Hepatocyte (in vitro differentiated cells): ENCODE measurements around the gene QDPR. TPM values are rescaled to one million over a fixed set of nuclear protein-coding genes. Genes with fewer than 3 reads are reported as not detected.

Source experiments
- DNase-seq: peaks from one replicate; pipeline ENCODE4 v3.0.0-alpha.2; 2016; ENCODE audit warnings: low spot score
- H2AFZ ChIP-seq: fragments of 200-600 bp; sonication (generic); 2 replicates; pipeline ENCODE4 v1.6.0; 2016; ENCODE audit warnings: antibody characterized with exemption, mild to moderate bottlenecking
- H3K27ac ChIP-seq: fragments of 200-600 bp; sonication (generic); 2 replicates; pipeline ENCODE4 v1.5.1; 2016; ENCODE audit warnings: mild to moderate bottlenecking
- H3K27me3 ChIP-seq: fragments of 200-600 bp; sonication (generic); 2 replicates; pipeline ENCODE4 v1.6.1; 2016
- H3K36me3 ChIP-seq: fragments of 200-600 bp; sonication (generic); replicated peaks from 2 replicates; pipeline ENCODE4 v1.5.1; 2016; ENCODE audit warnings: low read depth; ENCODE audit not compliant: insufficient read depth
- H3K4me1 ChIP-seq: fragments of 200-600 bp; sonication (generic); 2 replicates; pipeline ENCODE4 v1.5.1; 2016; ENCODE audit warnings: mild to moderate bottlenecking, moderate library complexity; ENCODE audit not compliant: insufficient read depth
- H3K4me2 ChIP-seq: fragments of 200-600 bp; sonication (generic); 2 replicates; pipeline ENCODE4 v1.6.0; 2016
- H3K4me3 ChIP-seq: fragments of 200-600 bp; sonication (generic); 2 replicates; pipeline ENCODE4 v1.5.1; 2016; ENCODE audit warnings: mild to moderate bottlenecking
- H3K79me2 ChIP-seq: fragments of 200-600 bp; sonication (generic); 2 replicates; pipeline ENCODE4 v1.6.0; 2017; ENCODE audit warnings: mild to moderate bottlenecking
- H3K9me2 ChIP-seq: fragments of 200-600 bp; sonication (generic); replicated peaks from 2 replicates; pipeline ENCODE4 v1.6.0; 2017; ENCODE audit warnings: mild to moderate bottlenecking; ENCODE audit not compliant: insufficient read depth
- H3K9me3 ChIP-seq: fragments of 200-600 bp; sonication (generic); 2 replicates; pipeline ENCODE4 v1.5.1; 2016; ENCODE audit warnings: low read depth, mild to moderate bottlenecking
- H4K20me1 ChIP-seq: fragments of 200-600 bp; sonication (generic); 2 replicates; pipeline ENCODE4 v1.6.0; 2016; ENCODE audit warnings: mild to moderate bottlenecking; ENCODE audit not compliant: insufficient read depth, poor library complexity, severe bottlenecking
- CTCF ChIP-seq: fragments of 200-600 bp; sonication (generic); IDR thresholded peaks from 2 replicates; pipeline ENCODE4 v1.5.1; 2016; ENCODE audit warnings: antibody characterized with exemption, mild to moderate bottlenecking; ENCODE audit not compliant: poor library complexity
- EZH2 ChIP-seq: fragments of 200-600 bp; sonication (generic); IDR thresholded peaks from 2 replicates; pipeline ENCODE4 v1.6.1; 2016; ENCODE audit warnings: antibody characterized with exemption, mild to moderate bottlenecking, borderline replicate concordance
- EZH2phosphoT487 ChIP-seq: fragments of 200-600 bp; sonication (generic); IDR thresholded peaks from one replicate; pipeline ENCODE4 v1.6.1; 2018; ENCODE audit warnings: antibody characterized with exemption, mild to moderate bottlenecking, low read depth, moderate library complexity; ENCODE audit not compliant: unreplicated experiment, severe bottlenecking
- WGBS: methylation state at CpG from one replicate; pipeline ENCODE4 v1.1.6; 2016; ENCODE audit warnings: low lambda C conversion rate; ENCODE audit errors: missing lambda C conversion rate; 5-methylcytosine and 5-hydroxymethylcytosine counted together
- polyA plus RNA-seq: library from polyadenylated mRNA; unstranded; fragments of >200 nt; fragmentation: Nextera tagmentation; extraction: Ambion mirVana; gene quantifications from 2 replicates; pipeline ENCODE4 v1.2.1, GENCODE V29; 2016
- total RNA-seq: library from RNA; depleted of rRNA; stranded (reverse); fragments of >200 nt; gene quantifications from 2 replicates; pipeline ENCODE4 v1.2.3, GENCODE V29; 2014

The QDPR gene
- total and polyA plus RNA-seq, 2 experiments from 2014 or later: 56.2 to 70.3 TPM

DNA sequence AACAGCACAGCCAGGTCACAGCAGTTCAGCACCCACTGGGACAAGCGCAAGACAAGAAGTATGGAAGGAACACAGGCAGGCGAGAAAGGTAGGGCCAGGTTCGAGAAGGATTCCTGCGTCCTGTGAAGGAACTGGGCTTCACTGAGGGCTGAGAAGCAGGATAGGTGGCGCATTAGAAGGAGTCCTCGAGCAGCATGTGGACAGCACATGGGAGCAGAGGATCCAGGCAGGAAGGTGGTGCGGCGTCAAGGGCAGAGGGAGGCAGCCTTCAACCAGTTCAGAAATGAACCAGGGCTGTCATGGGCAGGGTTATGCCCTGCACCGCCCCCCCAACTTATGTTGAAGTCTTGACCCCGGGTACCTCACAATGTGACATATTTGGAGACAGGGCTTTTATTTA is 34.3 kb upstream of the QDPR start:
- 88% methylated on average over 10 of the region's 10 CpGs for WGBS
- H3K4me3 ChIP-seq: no peak overlapping the region
- H3K27ac ChIP-seq: no peak overlapping the region
- H2AFZ ChIP-seq: no peak overlapping the region
- no peak for TF ChIP-seq CTCF
- TF ChIP-seq EZH2phosphoT487: no peak
- TF ChIP-seq EZH2: no peak
- H3K9me3 ChIP-seq: no peaks in the 10 kb centered on the region
- no peaks in the 10 kb centered on the region for H3K79me2 ChIP-seq
- no peaks in the 10 kb centered on the region for H3K27me3 ChIP-seq
- DNase-seq: no peak
- no peaks in the 10 kb centered on the region for H4K20me1 ChIP-seq
- no peaks in the 10 kb centered on the region for H3K36me3 ChIP-seq
- no peaks in the 10 kb centered on the region for H3K4me1 ChIP-seq
- no peak overlapping the region for H3K4me2 ChIP-seq
- H3K9me2 ChIP-seq: no peaks in the 10 kb centered on the region

- no peaks in the 10 kb centered on the region for H3K79me2 ChIP-seq
- H3K4me3 ChIP-seq: no peak overlapping the region
- H3K9me2 ChIP-seq: no peaks in the 10 kb centered on the region
- no peaks in the 10 kb centered on the region for H4K20me1 ChIP-seq
- no peaks in the 10 kb centered on the region for H3K27me3 ChIP-seq
- no peaks in the 10 kb centered on the region for H3K4me1 ChIP-seq
- TF ChIP-seq EZH2: no peak
- TF ChIP-seq EZH2phosphoT487: no peak
- TF ChIP-seq CTCF: no peak
- H2AFZ ChIP-seq: no peak overlapping the region
- no peak overlapping the region for H3K4me2 ChIP-seq
- no peaks in the 10 kb centered on the region for H3K9me3 ChIP-seq
- no peaks in the 10 kb centered on the region for H3K36me3 ChIP-seq
- DNase-seq: no peak
- no peak overlapping the region for H3K27ac ChIP-seq
- WGBS: 71% methylated on average over 11 of the region's 11 CpGs
These were observed 33.7 kb upstream of the QDPR start for GRCh38 chr4:17545374-17546140.

DNA sequence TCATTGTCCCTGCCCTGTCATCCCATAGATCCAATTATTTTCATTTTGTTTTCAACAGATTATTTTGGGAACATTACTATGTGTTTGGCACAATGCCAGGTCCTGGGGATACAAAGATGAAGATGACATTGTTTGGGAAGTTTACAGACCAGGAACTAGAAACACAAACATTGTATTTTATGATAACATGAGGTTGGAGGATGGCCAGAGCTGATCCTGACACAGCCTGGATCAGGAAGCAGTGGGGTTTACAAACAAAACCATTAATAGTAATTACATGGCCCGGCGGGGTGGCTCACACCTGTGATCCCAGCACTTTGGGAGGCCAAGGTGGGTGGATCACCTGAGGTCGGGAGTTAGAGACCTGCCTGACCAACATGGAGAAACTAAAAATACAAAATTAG is 32.9 kb upstream of the QDPR start:
- TF ChIP-seq CTCF (no peak), EZH2phosphoT487 (no peak), EZH2 (no peak)
- no peak overlapping the region for H3K4me3 ChIP-seq

More for the DNA sequence above, 32.9 kb upstream of the QDPR start:
- Histone ChIP-seq H3K4me1 (no peaks in the 10 kb centered on the region), H3K27ac (no peak overlapping the region), H3K79me2 (no peaks in the 10 kb centered on the region), H3K9me3 (no peaks in the 10 kb centered on the region), H2AFZ (no peak overlapping the region), H4K20me1 (no peaks in the 10 kb centered on the region), H3K36me3 (no peaks in the 10 kb centered on the region), H3K27me3 (no peaks in the 10 kb centered on the region), H3K9me2 (no peaks in the 10 kb centered on the region), H3K4me2 (no peak overlapping the region)
- 42% methylated on average over 3 of the region's 3 CpGs for whole genome bisulfite sequencing
- DNase-seq: no peak
